HUES64 (cell line): ENCODE measurements around the gene CDK5R1.

ENCODE experiments used
- H3K27ac ChIP-seq: 2 replicates; pipeline ENCODE4 v1.7.0; 2013; ENCODE audit warnings: low read depth, low read length, inconsistent platforms
- H3K27me3 ChIP-seq: 2 replicates; pipeline ENCODE4 v1.6.1; 2013; ENCODE audit warnings: mild to moderate bottlenecking, low read length; ENCODE audit not compliant: insufficient read depth
- H3K36me3 ChIP-seq: 2 replicates; pipeline ENCODE4 v1.6.1; 2013; ENCODE audit warnings: mild to moderate bottlenecking, low read length; ENCODE audit not compliant: insufficient read depth
- H3K4me1 ChIP-seq: 2 replicates; pipeline ENCODE4 v1.6.1; 2013; ENCODE audit warnings: mild to moderate bottlenecking, low read length, moderate library complexity; ENCODE audit not compliant: insufficient read depth
- H3K4me3 ChIP-seq: 2 replicates; pipeline ENCODE4 v1.5.1; 2013; ENCODE audit warnings: mild to moderate bottlenecking, low read length, moderate library complexity
- H3K9ac ChIP-seq: 2 replicates; pipeline ENCODE4 v1.6.1; 2013; ENCODE audit warnings: mild to moderate bottlenecking, low read depth, low read length
- H3K9me3 ChIP-seq: 2 replicates; pipeline ENCODE4 v1.6.1; 2013; ENCODE audit warnings: low read depth, low read length; ENCODE audit not compliant: insufficient read depth
- WGBS: fragments of 150-250, 120-280 bp; methylation state at CpG from one replicate; pipeline ENCODE4 v1.1.7; 2013; ENCODE audit warnings: missing lambda C conversion rate; 5-methylcytosine and 5-hydroxymethylcytosine counted together

The CDK5R1 gene

GRCh38 chr17:32486111-32486700 is 587 bp upstream of the CDK5R1 start:
- Histone ChIP-seq H3K36me3 (peaks cover 48% of the 10 kb centered on the region), H3K9ac (peak overlapping the region; percentile 81), H3K27me3 (no peaks in the 10 kb centered on the region), H3K27ac (peak overlapping the region; percentile 81; the same call in 1 of the 2 replicates), H3K9me3 (no peaks in the 10 kb centered on the region), H3K4me3 (peak overlapping the region; percentile 86), H3K4me1 (peaks cover 21% of the 10 kb centered on the region)
- 15% methylated on average over 72 of the region's 72 CpGs for WGBS

GRCh38 chr17:32487473-32488176 is 832 bp downstream of the CDK5R1 start:
- Histone ChIP-seq H3K27ac (peak overlapping the region; percentile 43; the same call in 1 of the 2 replicates), H3K4me3 (peak overlapping the region; percentile 86), H3K9ac (peak overlapping the region; percentile 79), H3K4me1 (peaks cover 29% of the 10 kb centered on the region), H3K36me3 (peaks cover 33% of the 10 kb centered on the region), H3K27me3 (no peaks in the 10 kb centered on the region), H3K9me3 (no peaks in the 10 kb centered on the region)
- WGBS = 28% methylated on average over 59 of the region's 59 CpGs

- H3K9ac ChIP-seq = no peak overlapping the region
- 88% methylated on average over 16 of the region's 16 CpGs for WGBS
- peaks cover 25% of the 10 kb centered on the region for H3K4me1 ChIP-seq
- H3K4me3 ChIP-seq = peak overlapping the region; percentile 86
- no peak overlapping the region for H3K27ac ChIP-seq
- no peaks in the 10 kb centered on the region for H3K9me3 ChIP-seq
- peaks cover 32% of the 10 kb centered on the region for H3K36me3 ChIP-seq
- no peaks in the 10 kb centered on the region for H3K27me3 ChIP-seq
These were observed 1.4 kb downstream of the CDK5R1 start for GRCh38 chr17:32488177-32488542.

GRCh38 chr17:32488604-32489180 is 1.9 kb downstream of the CDK5R1 start:
- H3K27ac ChIP-seq = no peak overlapping the region
- H3K36me3 ChIP-seq = peaks cover 32% of the 10 kb centered on the region
- WGBS = 95% methylated on average over 13 of the region's 13 CpGs
- H3K4me3 ChIP-seq = peak overlapping the region; percentile 86; the same call in 1 of the 2 replicates
- H3K9ac ChIP-seq = no peak overlapping the region
- peaks cover 21% of the 10 kb centered on the region for H3K4me1 ChIP-seq
- H3K9me3 ChIP-seq = no peaks in the 10 kb centered on the region
- H3K27me3 ChIP-seq = no peaks in the 10 kb centered on the region

- Histone ChIP-seq H3K27me3 (no peaks in the 10 kb centered on the region), H3K27ac (no peak overlapping the region), H3K4me1 (peaks cover 14% of the 10 kb centered on the region; the same call in 1 of the 2 replicates), H3K4me3 (no peak overlapping the region), H3K9ac (no peak overlapping the region), H3K36me3 (peaks cover 32% of the 10 kb centered on the region), H3K9me3 (no peaks in the 10 kb centered on the region)
- WGBS = 92% methylated on average over 8 of the region's 10 CpGs
These were observed 2.7 kb downstream of the CDK5R1 start for GRCh38 chr17:32489320-32490100.

GRCh38 chr17:32490101-32490482 is 3.3 kb downstream of the CDK5R1 start:
- Histone ChIP-seq H3K4me3 (no peak overlapping the region), H3K9me3 (no peaks in the 10 kb centered on the region), H3K27me3 (no peaks in the 10 kb centered on the region), H3K4me1 (peaks cover 14% of the 10 kb centered on the region; the same call in 1 of the 2 replicates), H3K36me3 (peaks cover 32% of the 10 kb centered on the region), H3K9ac (no peak overlapping the region), H3K27ac (no peak overlapping the region)
- WGBS = 84% methylated on average over 16 of the region's 16 CpGs

- Histone ChIP-seq H3K27ac (no peak overlapping the region), H3K9ac (no peak overlapping the region), H3K27me3 (no peaks in the 10 kb centered on the region), H3K36me3 (peaks cover 32% of the 10 kb centered on the region), H3K9me3 (no peaks in the 10 kb centered on the region), H3K4me1 (peaks cover 14% of the 10 kb centered on the region; the same call in 1 of the 2 replicates), H3K4me3 (no peak overlapping the region)
- 89% methylated on average over 21 of the region's 21 CpGs for WGBS
These were observed 4.8 kb downstream of the CDK5R1 start for GRCh38 chr17:32491371-32492263.

GRCh38 chr17:32492264-32492589 is 5.4 kb downstream of the CDK5R1 start:
- Histone ChIP-seq H3K9ac (no peak overlapping the region), H3K27ac (no peak overlapping the region), H3K4me1 (peaks cover 14% of the 10 kb centered on the region; the same call in 1 of the 2 replicates), H3K36me3 (peaks cover 32% of the 10 kb centered on the region), H3K27me3 (no peaks in the 10 kb centered on the region), H3K4me3 (no peak overlapping the region), H3K9me3 (no peaks in the 10 kb centered on the region)
- 88% methylated on average over 4 of the region's 4 CpGs for WGBS

- Histone ChIP-seq H3K4me3 (no peak overlapping the region), H3K9me3 (no peaks in the 10 kb centered on the region), H3K4me1 (peaks cover 15% of the 10 kb centered on the region; the same call in 1 of the 2 replicates), H3K27ac (no peak overlapping the region), H3K36me3 (peaks cover 32% of the 10 kb centered on the region), H3K9ac (no peak overlapping the region), H3K27me3 (no peaks in the 10 kb centered on the region)
- WGBS = 94% methylated on average over 7 of the region's 7 CpGs
These were observed 6.0 kb downstream of the CDK5R1 start for GRCh38 chr17:32492648-32493289.

GRCh38 chr17:32493571-32493970 is 6.8 kb downstream of the CDK5R1 start:
- Histone ChIP-seq H3K36me3 (peaks cover 25% of the 10 kb centered on the region), H3K9ac (no peak overlapping the region), H3K9me3 (no peaks in the 10 kb centered on the region), H3K27me3 (no peaks in the 10 kb centered on the region), H3K27ac (no peak overlapping the region), H3K4me3 (no peak overlapping the region), H3K4me1 (peaks cover 21% of the 10 kb centered on the region; the same call in 1 of the 2 replicates)
- 85% methylated on average over 15 of the region's 15 CpGs for WGBS
